NCI-H146 treated with DMSO at 0.1 percent for 48 hours (cell line): ENCODE results near the gene PARM1.

ENCODE experiments used
- DNase-seq: peaks from one replicate; lab custom pipeline; 2025; ENCODE audit not compliant: unreplicated experiment; lab: John Stamatoyannopoulos, UW

PARM1 gene

DNA sequence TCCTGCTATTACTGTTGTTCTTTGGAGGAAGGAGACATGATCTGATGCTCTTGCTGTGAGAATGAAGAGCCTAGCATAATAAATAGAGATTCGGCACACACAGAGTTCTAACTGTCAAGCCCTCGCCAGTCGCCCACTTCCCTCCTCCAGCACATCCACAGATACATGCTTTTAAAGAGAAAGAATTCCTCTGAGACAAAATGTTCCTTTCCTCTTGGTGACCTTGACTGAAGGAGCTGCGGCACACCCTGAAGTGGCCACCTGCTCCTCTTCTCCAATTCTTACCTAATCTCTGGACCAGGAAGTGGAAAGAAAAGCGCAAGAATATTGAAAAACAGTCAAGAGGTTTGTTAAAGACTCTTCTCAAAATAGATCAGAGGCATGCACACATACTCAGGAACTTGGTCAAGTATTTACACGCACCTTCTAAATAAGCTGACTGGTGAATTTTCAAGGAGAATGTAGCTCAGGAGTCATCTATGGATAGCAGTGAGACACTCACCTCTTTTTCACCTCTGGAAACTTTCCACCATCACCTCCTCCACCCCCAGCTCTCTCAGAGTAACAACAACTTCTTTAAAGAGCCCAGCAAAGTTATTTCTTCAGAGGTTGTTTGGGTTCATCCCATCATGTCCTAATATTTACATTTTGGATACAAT is 95.4 kb downstream of the PARM1 start:
- no peak for DNase-seq

DNA sequence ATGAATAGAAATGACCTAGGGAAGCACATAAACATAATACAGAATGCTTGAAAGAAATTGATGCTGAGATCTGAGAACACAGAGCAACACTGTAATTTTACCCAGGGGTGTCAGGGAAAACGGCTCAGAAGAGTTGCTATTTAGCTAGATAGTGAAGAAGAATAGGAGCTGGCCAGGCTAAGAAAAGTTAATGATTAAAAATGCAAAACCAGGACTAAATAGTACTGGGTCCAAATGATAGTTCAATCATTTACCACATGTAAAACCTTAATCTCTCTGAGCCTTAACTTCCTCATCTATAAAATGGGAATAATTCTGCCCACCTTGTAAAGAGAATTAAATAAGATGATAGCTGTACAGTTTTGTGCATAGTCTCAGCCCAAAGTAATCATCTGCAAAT is 97.1 kb downstream of the PARM1 start:
- no peak for DNase-seq

DNA sequence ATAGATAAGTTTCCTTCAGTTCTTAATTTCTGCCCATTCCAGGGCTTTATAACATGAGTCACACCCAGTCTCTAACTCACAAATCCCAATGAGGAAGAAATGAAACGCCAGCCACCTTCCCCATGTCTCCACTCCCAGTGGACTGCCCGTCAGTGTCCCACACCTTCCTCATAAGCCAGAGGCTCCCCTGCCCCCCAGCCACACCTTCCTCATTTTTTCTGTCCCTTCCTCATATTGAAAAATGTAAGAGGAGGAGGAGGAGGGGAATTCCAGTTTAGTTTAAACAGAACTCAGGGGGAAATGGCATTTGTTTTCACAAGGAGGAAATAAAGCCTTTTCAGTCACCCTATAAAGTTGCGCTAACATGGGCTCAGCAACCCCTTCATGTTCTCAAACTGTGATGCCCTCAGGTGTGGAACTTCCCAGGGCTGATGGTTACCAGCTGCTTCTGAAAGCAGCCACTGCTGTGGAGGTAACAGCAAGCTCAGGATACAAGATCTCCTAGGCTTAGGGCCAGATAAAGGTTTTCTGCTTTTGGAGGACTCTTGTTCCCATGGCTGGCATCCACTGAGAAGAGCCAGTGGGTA is 97.8 kb downstream of the PARM1 start:
- no peak for DNase-seq

DNA sequence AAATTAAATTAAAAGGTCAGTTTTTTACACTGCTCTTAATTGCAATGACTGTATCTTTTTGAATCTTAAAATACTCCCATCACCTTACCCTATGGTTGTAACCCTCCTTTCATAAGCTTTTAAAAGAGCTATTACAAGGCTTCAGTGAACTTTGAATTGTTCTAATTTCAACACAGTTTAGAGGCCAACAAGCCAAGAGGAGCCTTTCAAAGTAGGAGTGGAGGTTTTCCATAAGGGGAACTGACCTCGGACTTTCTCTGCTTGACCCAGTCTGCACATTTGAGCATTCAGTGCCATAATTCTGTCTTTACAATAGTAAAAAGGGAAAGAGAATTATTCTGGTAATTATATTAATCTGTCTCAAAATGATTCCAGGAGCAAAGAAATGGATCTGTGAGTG is 98.9 kb downstream of the PARM1 start:
- DNase-seq, result no peak

DNA sequence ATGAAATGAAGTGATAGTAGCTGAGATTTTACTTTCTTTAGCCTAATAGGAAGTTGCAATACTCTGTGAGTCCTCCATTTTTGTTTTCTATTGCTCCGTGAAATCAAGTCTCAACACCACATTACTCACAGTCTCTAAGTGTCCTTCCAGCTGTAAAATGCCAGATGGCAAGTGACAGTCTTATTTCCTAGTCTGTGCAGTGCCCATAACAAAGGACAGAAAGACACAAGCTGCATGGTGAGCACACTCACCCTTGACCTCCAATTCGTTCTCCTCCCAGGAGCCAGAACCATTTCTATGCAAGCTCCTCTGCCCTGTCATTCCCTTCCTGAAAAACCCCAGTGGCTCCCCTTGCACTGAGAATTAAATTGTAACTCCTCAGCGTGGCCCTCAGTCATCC is 101.6 kb downstream of the PARM1 start:
- DNase-seq, result no peak

DNA sequence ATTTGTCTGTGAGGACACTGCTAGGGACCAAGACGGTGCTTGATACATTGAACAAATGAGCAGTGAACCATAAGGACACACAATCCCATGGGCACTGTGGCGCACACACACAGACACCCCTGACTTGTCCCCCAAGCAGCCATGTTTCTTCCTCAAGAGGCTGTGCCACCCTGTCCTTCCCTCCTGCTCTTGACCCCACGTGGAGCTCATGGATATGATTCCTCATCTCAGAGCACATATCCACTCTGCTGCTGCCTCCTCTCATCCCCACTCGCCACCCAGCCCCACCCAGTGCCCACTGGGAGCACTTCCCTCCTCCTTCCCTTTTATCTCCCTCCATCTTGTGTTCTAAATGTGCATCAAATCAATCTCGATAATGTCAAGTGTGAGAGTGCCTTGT is 102.4 kb downstream of the PARM1 start:
- DNase-seq, result no peak

DNA sequence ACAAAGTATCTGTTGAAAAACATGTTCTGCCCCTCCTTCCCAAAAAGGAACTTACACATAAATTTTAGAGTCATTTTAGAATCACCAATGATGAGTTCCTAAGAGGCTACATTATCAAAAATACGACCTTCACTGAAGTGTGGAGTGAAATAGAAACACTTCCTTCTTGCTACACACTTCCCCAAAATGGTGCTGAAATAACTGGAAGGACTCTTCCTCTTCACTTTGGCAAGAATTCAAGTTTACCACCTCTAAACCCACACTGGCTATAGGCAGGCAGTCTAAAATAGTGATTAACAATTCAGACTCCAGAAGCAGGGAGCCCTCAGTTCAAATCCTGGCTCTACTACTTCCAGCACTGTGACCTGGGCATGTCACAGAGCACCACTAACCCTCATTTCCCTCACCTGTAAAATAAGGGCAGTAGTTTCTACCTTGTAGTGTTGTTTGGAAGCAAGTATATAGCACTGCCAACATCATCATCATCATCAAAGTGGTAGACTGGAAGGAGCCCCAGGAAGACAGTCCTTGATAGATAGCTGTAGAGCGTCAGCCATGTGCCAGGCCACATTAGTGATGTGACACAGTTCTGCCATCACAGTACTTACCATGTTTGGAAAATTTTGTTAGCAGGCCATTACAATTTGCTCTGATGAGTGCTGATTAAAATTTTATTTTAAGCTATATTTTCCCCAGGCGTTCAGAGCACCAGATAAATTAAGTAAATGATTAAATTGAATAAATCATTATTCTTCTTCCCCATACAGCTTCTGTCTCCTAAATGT is 103.3 kb downstream of the PARM1 start:
- no peak for DNase-seq

DNA sequence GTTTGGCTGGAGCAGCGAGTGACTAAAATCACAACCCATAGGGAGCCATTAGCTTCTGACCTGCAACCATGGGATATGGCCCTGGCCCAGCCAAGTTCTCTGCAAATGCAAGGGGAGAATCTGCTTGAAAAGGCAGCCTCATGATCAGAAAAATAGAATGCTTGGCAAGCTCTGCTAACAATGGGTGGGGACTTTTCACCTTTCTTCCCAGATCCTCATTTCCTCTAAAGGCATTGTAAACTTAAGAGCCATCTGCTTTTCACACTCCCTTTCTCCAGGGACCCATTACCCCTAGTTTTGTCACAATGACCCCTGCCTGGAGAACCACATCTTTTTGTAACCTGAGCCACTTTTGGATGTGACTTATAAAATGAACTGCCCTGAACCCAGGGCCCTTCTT is 104.3 kb downstream of the PARM1 start:
- DNase-seq, result no peak

DNA sequence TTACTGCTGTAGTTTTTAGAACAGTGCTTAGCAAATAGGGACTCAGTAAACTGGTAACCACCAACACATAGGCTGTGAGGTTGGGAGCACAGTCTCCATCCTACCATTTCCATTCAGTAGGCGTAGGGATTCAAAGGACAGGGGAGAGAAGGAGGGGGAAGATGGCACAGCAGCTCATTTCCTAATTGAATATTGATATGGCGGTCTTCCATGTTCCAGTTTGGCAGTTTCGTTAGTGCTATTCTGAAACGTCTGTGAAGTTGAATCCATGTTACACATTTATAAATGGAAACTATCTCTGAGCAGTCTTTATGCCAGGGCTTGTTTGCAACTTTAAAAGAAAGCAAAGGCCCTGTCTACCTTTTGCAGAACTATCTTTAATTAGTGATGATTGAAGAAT is 105.5 kb downstream of the PARM1 start:
- no peak for DNase-seq

DNA sequence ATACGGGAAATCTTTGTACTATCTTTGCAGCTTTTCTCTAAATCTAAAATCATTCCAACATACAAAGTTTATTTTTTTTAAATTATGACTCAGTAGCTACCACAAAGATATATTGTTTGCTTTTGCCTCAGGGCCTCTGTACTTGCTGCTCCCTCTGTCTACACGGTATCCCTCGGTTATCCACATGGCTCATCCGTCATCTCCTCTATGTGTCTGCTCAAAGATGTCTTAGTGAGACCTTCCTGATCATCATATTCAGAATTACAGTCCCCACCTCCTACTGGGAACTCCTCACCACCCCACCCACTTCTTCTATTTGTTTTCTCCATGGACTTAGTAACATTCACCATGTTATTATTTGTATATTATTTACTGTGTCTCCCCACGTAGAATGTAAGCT is 107.8 kb downstream of the PARM1 start:
- no peak for DNase-seq

DNA sequence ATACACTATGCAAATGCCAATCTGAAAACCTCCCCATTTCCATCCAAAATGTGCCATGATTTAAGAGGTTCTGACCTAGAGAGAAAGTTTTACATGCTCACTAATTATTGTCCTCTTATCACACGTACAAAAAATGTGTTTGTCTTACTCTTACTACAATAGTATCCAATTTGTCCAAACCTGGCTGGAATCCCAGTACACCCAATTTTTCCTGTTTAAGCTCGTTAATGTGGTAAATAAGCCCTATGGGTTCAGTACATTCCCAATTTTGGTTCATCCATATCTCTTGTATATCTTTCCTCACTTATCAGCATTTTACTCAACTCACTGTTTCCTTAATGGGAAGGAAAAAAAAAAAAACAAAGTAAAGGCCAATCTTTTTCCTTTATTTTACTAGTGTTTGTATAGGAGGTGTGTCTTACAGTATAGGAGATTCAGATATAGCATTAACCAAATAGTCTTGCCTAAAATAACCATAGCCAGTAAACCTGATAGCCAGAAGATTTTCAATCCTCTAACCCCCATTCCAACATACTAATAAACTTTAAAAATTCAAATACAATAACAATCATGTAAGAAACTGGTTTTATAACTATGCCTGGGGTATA is 109.8 kb downstream of the PARM1 start:
- DNase-seq, result no peak

DNA sequence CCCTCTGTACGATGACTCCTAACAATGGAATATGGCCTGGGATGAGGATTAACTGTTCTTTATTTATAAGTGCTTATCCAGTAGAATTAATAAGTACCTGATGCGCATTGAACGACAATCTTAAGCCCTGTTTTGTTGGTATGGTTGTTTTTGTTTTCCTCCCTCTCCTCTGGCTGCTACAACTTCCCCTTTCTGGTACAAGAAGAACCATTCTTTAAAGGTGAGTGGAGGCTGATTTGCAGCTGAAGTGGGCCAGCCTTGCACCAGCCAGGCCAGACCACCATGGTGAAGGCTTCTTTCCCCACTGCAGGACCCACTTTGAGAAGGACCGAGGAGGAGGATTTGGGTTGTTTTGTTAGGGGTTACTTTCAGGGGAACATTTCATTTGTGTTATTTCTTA is 113.3 kb downstream of the PARM1 start:
- DNase-seq, result no peak

DNA sequence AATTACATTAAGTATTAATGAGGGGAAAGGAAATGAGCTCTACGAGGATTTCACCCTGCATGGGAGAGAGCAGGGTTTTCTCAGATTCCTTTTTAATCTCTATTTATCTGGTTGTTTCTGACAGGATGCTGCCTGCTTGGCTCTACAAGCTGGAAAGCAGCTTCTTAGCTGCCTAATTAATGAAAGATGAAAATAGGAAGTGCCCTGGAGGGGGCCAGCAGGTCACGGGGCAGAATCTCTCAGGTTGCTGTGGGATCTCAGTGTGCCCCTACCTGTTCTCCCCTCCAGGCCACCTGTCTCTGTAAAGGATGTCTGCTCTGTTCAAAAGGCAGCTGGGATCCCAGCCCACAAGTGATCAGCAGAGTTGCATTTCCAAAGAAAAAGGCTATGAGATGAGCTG is 113.7 kb downstream of the PARM1 start:
- DNase-seq, result no peak

DNA sequence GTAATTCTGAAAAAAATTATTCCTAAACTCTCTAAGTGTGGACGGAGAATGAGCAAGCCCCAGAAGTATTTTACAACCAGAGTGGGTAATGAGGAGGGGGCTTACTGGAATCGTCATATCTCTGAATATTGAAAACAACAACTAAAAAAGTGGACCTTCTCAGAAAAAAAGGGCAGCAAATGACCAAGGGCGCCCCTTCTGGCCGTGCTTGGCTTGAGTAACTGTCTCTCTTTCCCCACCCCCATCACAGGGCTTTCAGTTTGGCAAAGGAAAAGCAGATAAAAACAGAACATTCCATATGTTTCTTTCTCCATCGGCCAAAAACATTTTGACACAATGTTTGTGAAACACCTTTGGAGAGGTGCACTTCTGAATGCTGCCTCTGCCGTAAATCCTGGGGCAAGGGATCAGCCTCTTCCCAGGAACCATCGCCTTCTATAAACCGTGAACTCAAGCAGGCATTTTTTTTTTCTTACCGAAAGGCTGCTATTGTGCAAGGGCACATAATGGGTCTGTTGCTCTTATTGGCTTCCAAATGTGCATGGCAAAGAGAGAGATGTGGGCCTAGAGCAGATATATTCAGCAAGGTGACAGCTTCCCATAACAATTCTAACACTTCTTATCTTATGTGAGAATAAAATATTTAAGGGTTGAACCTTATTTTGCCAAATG is 115.4 kb downstream of the PARM1 start:
- DNase-seq, result no peak

DNA sequence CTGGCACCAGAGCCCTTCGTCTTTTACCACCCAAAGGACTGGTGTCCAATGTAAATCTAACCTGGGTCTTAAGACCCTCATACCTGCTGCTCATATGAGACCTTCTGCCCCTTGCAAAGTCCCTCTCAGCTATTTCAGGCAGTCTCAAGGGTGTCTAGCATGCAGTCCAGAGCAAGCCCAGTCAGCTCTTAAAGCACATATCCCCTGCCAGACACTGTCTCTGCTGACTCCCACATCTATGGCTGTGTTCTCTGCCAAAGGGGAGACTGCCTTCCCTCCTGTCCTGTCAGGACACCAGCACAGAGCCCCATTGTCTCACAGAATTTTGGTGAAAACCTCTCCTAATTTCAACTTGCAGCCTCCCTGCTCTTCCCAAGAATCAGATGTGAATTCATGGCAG is 118.5 kb downstream of the PARM1 start:
- DNase-seq, result no peak

DNA sequence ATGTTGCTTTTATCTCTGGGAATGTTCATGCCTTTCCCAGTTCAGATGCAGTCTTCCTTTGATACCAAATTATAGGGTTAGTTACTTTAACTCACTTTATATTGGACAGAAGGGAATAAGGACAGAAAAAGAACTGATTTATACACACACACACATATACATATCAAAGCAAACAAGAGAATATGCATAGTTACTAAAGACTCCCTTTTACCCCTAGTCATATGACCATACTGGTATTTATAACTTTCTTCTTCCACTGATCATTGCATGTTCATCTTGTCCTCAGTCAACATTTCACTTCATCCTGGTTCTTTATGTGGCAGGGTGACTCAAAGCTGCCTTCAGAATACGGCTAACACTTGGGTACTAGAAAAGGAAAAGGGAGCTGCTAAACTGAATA is 120.4 kb downstream of the PARM1 start:
- no peak for DNase-seq

DNA sequence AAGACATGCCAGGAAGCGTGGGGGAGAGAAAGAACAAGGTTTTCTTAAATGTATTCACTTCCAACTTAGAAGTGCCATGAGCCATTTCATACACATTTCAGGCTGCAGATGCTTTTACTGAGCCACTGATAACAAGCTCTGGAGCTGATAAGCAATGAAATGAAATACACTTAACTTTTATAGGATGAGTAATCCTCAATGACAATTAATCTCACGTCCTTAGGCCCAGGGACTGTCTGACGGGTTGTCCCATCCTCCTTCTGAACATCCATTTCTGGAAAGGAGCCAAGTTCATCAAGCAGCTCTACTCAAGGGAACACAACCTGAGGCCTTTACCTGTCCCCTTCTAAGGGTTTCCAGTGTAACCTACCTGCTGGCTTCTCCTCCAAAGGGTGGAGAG is 121.2 kb downstream of the PARM1 start:
- no peak for DNase-seq

DNA sequence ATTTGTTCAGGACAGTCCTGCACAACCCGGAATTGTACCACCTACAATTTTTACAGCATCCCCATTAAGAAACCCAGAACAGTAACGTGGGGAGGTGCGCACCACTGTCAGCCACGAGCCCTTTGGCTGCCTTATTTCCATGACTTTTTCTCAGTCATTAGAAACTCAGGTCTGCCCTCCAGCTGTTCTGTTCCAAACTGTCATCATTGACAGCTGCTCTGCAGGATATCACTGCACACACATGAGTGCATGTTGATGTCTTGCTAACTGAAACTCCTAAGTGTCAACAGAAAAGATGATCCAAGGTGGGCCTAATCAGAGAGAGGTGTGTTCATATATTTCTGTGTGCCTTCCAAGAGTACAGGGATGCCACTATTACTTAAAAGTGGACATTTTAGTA is 123.4 kb downstream of the PARM1 start:
- DNase-seq, result no peak

DNA sequence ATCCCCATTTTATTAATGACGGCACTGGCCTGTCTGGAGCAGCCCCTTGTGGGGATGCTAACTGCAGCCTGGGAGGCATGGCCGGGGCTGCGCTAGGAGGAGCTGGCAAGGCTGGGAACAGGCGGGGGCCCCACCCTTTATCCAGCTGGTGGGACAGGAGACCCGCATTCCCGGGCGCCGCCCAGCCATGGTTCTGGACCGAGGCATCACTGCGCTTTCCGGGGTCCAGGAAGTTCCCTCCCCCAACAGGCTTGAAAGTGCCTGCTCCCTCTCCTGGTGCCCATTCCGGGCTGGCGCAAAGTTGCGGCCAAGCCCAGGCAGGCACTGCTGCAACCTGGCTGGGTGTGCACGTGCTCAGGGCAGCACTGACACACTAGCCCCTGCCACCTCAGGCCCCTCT is 124.5 kb downstream of the PARM1 start:
- no peak for DNase-seq

DNA sequence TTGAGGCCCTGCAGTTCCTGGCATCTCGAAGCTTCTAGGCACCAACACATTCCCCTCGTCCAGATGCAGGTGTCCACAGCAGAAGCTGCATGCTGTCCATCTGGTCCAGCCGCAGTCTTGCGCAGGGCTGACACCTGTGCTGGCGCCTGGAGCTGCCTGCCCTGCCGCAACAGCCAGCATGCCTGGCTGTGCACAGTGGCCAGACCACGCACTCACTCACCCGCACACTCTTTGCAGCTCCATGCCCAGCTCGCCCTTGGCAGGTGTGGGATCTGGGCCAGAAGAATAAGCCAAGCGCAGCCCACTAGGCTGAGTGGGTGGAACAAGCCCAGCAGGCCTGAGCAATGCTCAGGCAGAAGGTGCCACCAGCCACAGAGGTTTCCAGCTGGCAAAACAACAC is 125.6 kb downstream of the PARM1 start:
- no peak for DNase-seq

DNA sequence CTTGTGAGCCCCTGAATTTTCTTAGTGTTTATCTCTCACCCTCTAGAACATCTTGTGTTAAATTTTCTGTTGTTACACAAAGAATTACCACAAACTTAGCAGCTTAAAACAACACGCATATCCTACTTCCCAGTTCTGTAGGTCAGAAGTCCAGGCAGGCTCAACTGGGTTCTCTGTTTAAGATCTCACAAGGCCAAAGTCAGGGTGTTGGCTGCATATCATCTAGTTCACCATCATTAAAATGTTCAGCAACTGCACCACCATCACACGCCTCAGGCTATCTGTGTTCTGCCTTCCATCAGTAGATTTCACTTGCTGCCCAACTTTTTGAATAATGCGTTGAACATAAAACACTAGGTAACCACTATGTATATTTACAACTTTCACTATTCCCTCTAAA is 130.5 kb downstream of the PARM1 start:
- DNase-seq, result no peak

DNA sequence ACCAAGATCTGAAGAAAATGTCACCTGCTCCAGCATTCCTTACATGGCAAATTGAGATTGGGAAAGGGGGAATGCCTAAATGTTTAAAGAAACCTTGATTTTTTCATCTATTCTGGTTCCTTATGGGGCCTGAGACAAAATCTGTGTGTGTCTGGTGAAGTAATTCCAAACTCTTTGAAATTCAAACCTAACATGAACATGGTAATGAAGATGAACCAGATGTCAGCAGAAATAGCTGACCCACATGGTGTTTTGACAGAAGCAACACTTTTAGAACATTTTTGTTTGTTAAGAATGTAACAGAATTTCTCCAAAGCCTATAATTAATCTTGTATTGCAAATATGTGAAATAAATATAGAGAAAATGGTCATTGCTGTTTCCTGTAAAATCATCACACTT is 133.0 kb downstream of the PARM1 start:
- no peak for DNase-seq
